Ishikawa (cell line): Measurements from ENCODE around the gene GUCA1A.

Experiments used
- CEBPB ChIP-seq: IDR thresholded peaks from 2 replicates; pipeline ENCODE4 v1.6.1; 2012
- CREB1 ChIP-seq: IDR thresholded peaks from 2 replicates; pipeline ENCODE4 v1.6.1; 2012; ENCODE audit warnings: low read depth
- EGR1 ChIP-seq: IDR thresholded peaks from 2 replicates; pipeline ENCODE4 v1.6.1; 2012
- EP300 ChIP-seq: IDR thresholded peaks from 2 replicates; pipeline ENCODE4 v1.6.1; 2012; ENCODE audit warnings: borderline replicate concordance
- FOXM1 ChIP-seq: IDR thresholded peaks from 2 replicates; pipeline ENCODE4 v1.6.1; 2012; ENCODE audit warnings: low read depth, borderline replicate concordance
- MAX ChIP-seq: IDR thresholded peaks from 2 replicates; pipeline ENCODE4 v1.6.1; 2012
- NFIC ChIP-seq: IDR thresholded peaks from 2 replicates; pipeline ENCODE4 v1.6.1; 2012
- RAD21 ChIP-seq: IDR thresholded peaks from 2 replicates; pipeline ENCODE4 v1.6.1; 2012; ENCODE audit warnings: low read depth
- TAF1 ChIP-seq: IDR thresholded peaks from 2 replicates; pipeline ENCODE4 v1.6.1; 2012; ENCODE audit warnings: low read depth, mild to moderate bottlenecking
- TCF12 ChIP-seq: IDR thresholded peaks from 2 replicates; pipeline ENCODE4 v1.6.1; 2012; ENCODE audit warnings: low read depth
- TEAD4 ChIP-seq: IDR thresholded peaks from 2 replicates; pipeline ENCODE4 v1.6.1; 2012
- YY1 ChIP-seq: IDR thresholded peaks from 2 replicates; pipeline ENCODE4 v1.6.1; 2012; ENCODE audit warnings: low read depth
- ZBTB7A ChIP-seq: IDR thresholded peaks from 2 replicates; pipeline ENCODE4 v1.6.1; 2012; ENCODE audit warnings: low read depth
- TF ChIP-seq, protein P1 (sequence below): IDR thresholded peaks from 2 replicates; pipeline ENCODE4 v1.6.1; 2012
- TF ChIP-seq, protein P2 (sequence below): IDR thresholded peaks from 2 replicates; pipeline ENCODE4 v1.6.1; 2012; ENCODE audit warnings: low read depth, mild to moderate bottlenecking

Gene GUCA1A

GRCh38 chr6:42197555-42198362 is 24.6 kb downstream of the GUCA1A start:
- TF ChIP-seq ZBTB7A: no peak
- TF ChIP-seq, protein P1, sequence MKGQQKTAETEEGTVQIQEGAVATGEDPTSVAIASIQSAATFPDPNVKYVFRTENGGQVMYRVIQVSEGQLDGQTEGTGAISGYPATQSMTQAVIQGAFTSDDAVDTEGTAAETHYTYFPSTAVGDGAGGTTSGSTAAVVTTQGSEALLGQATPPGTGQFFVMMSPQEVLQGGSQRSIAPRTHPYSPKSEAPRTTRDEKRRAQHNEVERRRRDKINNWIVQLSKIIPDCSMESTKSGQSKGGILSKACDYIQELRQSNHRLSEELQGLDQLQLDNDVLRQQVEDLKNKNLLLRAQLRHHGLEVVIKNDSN: no peak
- no peak for TF ChIP-seq TCF12
- TF ChIP-seq MAX: no peak
- TF ChIP-seq EGR1: no peak
- no peak for TF ChIP-seq CEBPB
- TF ChIP-seq, protein P2, sequence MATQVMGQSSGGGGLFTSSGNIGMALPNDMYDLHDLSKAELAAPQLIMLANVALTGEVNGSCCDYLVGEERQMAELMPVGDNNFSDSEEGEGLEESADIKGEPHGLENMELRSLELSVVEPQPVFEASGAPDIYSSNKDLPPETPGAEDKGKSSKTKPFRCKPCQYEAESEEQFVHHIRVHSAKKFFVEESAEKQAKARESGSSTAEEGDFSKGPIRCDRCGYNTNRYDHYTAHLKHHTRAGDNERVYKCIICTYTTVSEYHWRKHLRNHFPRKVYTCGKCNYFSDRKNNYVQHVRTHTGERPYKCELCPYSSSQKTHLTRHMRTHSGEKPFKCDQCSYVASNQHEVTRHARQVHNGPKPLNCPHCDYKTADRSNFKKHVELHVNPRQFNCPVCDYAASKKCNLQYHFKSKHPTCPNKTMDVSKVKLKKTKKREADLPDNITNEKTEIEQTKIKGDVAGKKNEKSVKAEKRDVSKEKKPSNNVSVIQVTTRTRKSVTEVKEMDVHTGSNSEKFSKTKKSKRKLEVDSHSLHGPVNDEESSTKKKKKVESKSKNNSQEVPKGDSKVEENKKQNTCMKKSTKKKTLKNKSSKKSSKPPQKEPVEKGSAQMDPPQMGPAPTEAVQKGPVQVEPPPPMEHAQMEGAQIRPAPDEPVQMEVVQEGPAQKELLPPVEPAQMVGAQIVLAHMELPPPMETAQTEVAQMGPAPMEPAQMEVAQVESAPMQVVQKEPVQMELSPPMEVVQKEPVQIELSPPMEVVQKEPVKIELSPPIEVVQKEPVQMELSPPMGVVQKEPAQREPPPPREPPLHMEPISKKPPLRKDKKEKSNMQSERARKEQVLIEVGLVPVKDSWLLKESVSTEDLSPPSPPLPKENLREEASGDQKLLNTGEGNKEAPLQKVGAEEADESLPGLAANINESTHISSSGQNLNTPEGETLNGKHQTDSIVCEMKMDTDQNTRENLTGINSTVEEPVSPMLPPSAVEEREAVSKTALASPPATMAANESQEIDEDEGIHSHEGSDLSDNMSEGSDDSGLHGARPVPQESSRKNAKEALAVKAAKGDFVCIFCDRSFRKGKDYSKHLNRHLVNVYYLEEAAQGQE: no peak
- TF ChIP-seq EP300: no peak
- no peak for TF ChIP-seq NFIC
- TF ChIP-seq FOXM1: no peak
- TF ChIP-seq YY1: no peak
- TF ChIP-seq TAF1: no peak
- no peak for TF ChIP-seq CREB1

DNA sequence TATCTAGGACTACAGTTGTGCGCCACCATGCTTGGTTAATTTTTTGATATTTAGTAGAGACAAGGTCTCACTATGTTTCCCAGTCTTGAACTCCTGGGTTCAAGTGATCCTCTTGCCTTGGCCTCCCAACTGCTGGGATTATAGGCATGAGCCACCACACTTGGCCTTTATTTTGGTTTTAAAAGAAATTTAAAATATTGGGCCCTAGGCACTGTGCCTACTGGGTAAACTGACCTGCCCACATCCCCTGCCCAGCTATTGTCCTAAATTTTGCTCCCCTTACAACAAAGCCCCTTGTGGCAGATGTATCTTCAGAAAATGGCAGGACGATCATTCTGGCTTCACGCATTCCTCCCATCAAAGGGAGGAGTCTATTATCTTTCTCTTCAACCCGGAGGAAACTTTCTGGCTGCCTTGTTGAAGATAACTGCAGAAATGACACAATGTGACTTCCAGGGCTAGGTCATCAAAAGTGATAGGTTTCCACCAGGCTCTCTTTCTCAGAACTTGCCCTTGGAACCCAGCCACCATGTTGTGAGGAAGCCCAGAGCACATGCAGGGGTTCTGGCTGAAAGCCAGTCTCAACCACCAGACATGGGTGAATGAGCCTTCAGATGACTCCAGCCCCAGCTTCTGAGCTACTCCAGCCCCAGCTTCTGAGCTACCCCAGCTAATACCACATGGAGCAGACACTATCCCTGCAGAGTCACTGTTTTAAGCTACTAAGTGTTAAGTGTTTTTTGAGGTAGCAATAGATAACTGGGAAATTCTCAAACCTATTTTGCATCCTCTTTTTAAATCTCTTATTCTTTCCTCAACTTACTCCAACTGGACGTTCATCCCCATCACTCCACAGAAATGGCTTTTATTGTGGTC is 26.2 kb downstream of the GUCA1A start:
- TF ChIP-seq NFIC: peak; percentile 55; the same call in 1 of the 2 replicates
- TF ChIP-seq YY1: peak; percentile 59; the same call in 1 of the 2 replicates
- TF ChIP-seq MAX: no peak

- TF ChIP-seq MAX (no peak), NFIC (no peak), EP300 (no peak), TAF1 (no peak), TEAD4 (no peak), RAD21 (no peak), EGR1 (no peak), YY1 (no peak), TCF12 (no peak), ZBTB7A (no peak), FOXM1 (no peak), CREB1 (no peak), CEBPB (no peak)
- TF ChIP-seq, protein P1: no peak
- TF ChIP-seq, protein P2: no peak
Measured at GRCh38 chr6:42200035-42200434, 26.9 kb downstream of the GUCA1A start.

GRCh38 chr6:42201382-42201781 is 28.2 kb downstream of the GUCA1A start:
- TF ChIP-seq MAX (no peak), EP300 (no peak), TAF1 (no peak), RAD21 (no peak), FOXM1 (no peak), EGR1 (no peak), TEAD4 (no peak), NFIC (no peak), TCF12 (no peak), CREB1 (no peak), CEBPB (no peak), YY1 (no peak), ZBTB7A (no peak)
- TF ChIP-seq, protein P2: no peak
- TF ChIP-seq, protein P1: no peak
